SK-N-SH treated with all-trans-retinoic acid at 6 μM for 48 hours (cell line): ENCODE data around the gene C2CD5.

Source experiments
- CREB5 ChIP-seq: fragments of 250-450 bp; sonication (Bioruptor Pico); IDR thresholded peaks from 2 replicates; pipeline ENCODE4 v1.5.1; 2020; ENCODE audit warnings: low read depth, mild to moderate bottlenecking, moderate library complexity
- GLIS3 ChIP-seq: fragments of 250-450 bp; sonication (Bioruptor Pico); IDR thresholded peaks from 2 replicates; pipeline ENCODE4 v1.5.0; 2020; ENCODE audit warnings: mild to moderate bottlenecking, moderate library complexity
- ISL1 ChIP-seq: fragments of 250-450 bp; sonication (Bioruptor Pico); IDR thresholded peaks from 2 replicates; pipeline ENCODE4 v2.1.2; 2022; ENCODE audit warnings: mild to moderate bottlenecking, moderate library complexity
- PATZ1 ChIP-seq: fragments of 250-450 bp; sonication (Bioruptor Pico); IDR thresholded peaks from 2 replicates; pipeline ENCODE4 v1.8.0; 2020; ENCODE audit warnings: mild to moderate bottlenecking, moderate library complexity, borderline replicate concordance
- RARB ChIP-seq: fragments of 250-450 bp; sonication (Bioruptor Pico); IDR thresholded peaks from 2 replicates; pipeline ENCODE4 v1.8.0; 2021; ENCODE audit warnings: mild to moderate bottlenecking, moderate library complexity
- ZC3H10 ChIP-seq: fragments of 250-450 bp; sonication (Bioruptor Pico); IDR thresholded peaks from 2 replicates; pipeline ENCODE4 v1.5.1; 2021; ENCODE audit warnings: mild to moderate bottlenecking, moderate library complexity
- ZFP30 ChIP-seq: fragments of 450-650 bp; formaldehyde crosslinking; IDR thresholded peaks from 2 replicates; pipeline ENCODE4 v1.5.0; 2022; ENCODE audit warnings: mild to moderate bottlenecking, moderate library complexity
- TF ChIP-seq, protein P1 (sequence below): fragments of 250-450 bp; sonication (Bioruptor Pico); IDR thresholded peaks from 2 replicates; pipeline ENCODE4 v1.5.1; 2021; ENCODE audit warnings: mild to moderate bottlenecking, moderate library complexity

GRCh38 chr12:22539055-22539454 lies 5.3 kb downstream of the C2CD5 start:
- no peak for TF ChIP-seq ISL1
- TF ChIP-seq ZC3H10 (CRISPR knock-in tag) = no peak
- no peak for TF ChIP-seq CREB5 (CRISPR knock-in tag)
- no peak for TF ChIP-seq PATZ1 (CRISPR knock-in tag)
- TF ChIP-seq, protein P1, sequence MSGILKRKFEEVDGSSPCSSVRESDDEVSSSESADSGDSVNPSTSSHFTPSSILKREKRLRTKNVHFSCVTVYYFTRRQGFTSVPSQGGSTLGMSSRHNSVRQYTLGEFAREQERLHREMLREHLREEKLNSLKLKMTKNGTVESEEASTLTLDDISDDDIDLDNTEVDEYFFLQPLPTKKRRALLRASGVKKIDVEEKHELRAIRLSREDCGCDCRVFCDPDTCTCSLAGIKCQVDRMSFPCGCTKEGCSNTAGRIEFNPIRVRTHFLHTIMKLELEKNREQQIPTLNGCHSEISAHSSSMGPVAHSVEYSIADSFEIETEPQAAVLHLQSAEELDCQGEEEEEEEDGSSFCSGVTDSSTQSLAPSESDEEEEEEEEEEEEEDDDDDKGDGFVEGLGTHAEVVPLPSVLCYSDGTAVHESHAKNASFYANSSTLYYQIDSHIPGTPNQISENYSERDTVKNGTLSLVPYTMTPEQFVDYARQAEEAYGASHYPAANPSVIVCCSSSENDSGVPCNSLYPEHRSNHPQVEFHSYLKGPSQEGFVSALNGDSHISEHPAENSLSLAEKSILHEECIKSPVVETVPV (CRISPR knock-in tag) = no peak
- no peak for TF ChIP-seq ZFP30 (CRISPR knock-in tag)
- TF ChIP-seq RARB = no peak
- no peak for TF ChIP-seq GLIS3 (CRISPR knock-in tag)
